Tibial nerve (tissue), 4 donors: ENCODE measurements around the gene UQCC3. TPM values are rescaled to one million over a fixed set of nuclear protein-coding genes. Genes with fewer than 3 reads are reported as not detected.
A peak's percentile ranks its signal among the peaks of the same experiment; 100 is the strongest.
"Not testable (repeated sequence)": the region's sequence is repeated elsewhere in the genome, so short reads cannot be mapped to it uniquely, and the experiment has no call there.

Source experiments
- DNase-seq, 2 donors: peaks; one replicate each; pipeline ENCODE4 v3.0.0-alpha.2; 2019; ENCODE audit warnings: low spot score in 2 of 2
- H3K27ac ChIP-seq, 4 donors: fragments of 200-600 bp; sonication (generic) in 3 of 4; one replicate each; pipeline ENCODE4 v1.5.1; 2017 to 2019; ENCODE audit warnings: mild to moderate bottlenecking in 1 of 4
- H3K27me3 ChIP-seq, 2 donors: fragments of 200-600 bp; sonication (generic) in 1 of 2; one replicate each; pipeline versions ENCODE4 v1.5.1 to v1.6.0; 2017 to 2019
- H3K36me3 ChIP-seq, 3 donors: fragments of 200-600 bp; sonication (generic); one replicate each; pipeline ENCODE4 v1.5.1; 2018 to 2019
- H3K4me1 ChIP-seq, 4 donors: fragments of 200-600 bp; sonication (generic) in 3 of 4; one replicate each; pipeline ENCODE4 v1.5.1; 2017 to 2019
- H3K4me3 ChIP-seq, 4 donors: fragments of 200-600 bp; sonication (generic) in 3 of 4; one replicate each; pipeline ENCODE4 v1.5.1; 2017 to 2019; ENCODE audit warnings: mild to moderate bottlenecking in 1 of 4, moderate library complexity in 1 of 4
- H3K9me3 ChIP-seq, 4 donors: fragments of 200-600 bp; sonication (generic) in 3 of 4; one replicate each; pipeline ENCODE4 v1.5.1; 2017 to 2019
- CTCF ChIP-seq, 5 experiments: fragments of 200-600 bp in 3 of 5; fragments of 450-650 bp in 2 of 5; sonication (generic) in 3 of 5; IDR thresholded peaks; one replicate each; pipeline ENCODE4 v1.5.1; 2016 to 2019; ENCODE audit warnings: antibody characterized with exemption in 5 of 5, mild to moderate bottlenecking in 3 of 5, moderate library complexity in 2 of 5
- EP300 ChIP-seq, 2 donors: sonication (generic); formaldehyde crosslinking; IDR thresholded peaks; one replicate each; pipeline ENCODE4 v1.6.1; 2017; ENCODE audit warnings: antibody characterized with exemption in 2 of 2, mild to moderate bottlenecking in 1 of 2
- POLR2A ChIP-seq, 2 donors: fragments of 450-650 bp; IDR thresholded peaks; one replicate each; pipeline ENCODE4 v1.6.1; 2017; ENCODE audit warnings: antibody characterized with exemption in 2 of 2, mild to moderate bottlenecking in 2 of 2, moderate library complexity in 2 of 2
- WGBS, 2 donors: methylation state at CpG; one replicate each; pipeline ENCODE4 v1.1.5; 2018; 5-methylcytosine and 5-hydroxymethylcytosine counted together
- total RNA-seq, 4 donors: library from RNA; depleted of rRNA; stranded (reverse); fragments of >200 nt; gene quantifications; one replicate each; pipeline ENCODE4 v1.1.0, GENCODE V29; 2016

UQCC3 gene
- total RNA-seq, 4 donors from 2014 or later, result 7.6 to 22.2 (median 14.6) TPM

GRCh38 chr11:62687508-62688396 is 16.3 kb downstream of the UQCC3 start:
- WGBS, 2 donors, result 36 to 47% methylated on average over 49 to 51 of the region's 74 CpGs
- peak overlapping the region; percentile 18 to 47 (median 25) for H3K4me3 ChIP-seq

DNA sequence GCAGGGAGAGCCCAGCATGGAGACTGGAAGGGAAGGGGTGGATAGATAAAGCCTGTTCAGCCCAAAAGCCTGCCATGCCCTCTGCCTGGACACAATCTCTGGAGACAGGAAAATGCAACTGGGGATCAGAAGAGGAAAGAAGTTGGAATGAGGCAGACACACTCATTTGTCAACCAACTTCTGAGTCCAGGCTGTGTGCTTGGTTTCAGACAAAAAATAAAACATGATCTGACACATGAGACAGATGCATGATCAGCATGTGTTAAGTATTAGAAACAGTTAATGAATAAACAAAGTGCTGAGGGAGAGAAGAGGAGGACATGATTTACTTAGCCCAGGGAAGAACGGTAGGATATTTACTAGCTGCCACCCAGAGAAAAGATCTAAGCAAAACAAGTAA is 17.0 kb downstream of the UQCC3 start:
- H3K27ac ChIP-seq, result peak overlapping the region in 2 of 4 donors; percentile 71 to 81
- TF ChIP-seq EP300 (IDR thresholded peaks at IDR 0.05) (no peak), CTCF (IDR thresholded peaks at IDR 0.05) (no peak), POLR2A (IDR thresholded peaks at IDR 0.05) (no peak)
- H3K4me1 ChIP-seq, result peaks cover 0 to 24% (median 3%) of the 10 kb centered on the region in 4 donors
- 24 to 41% methylated on average over 1 of the region's 1 CpG for WGBS, 2 donors
- H3K27me3 ChIP-seq, result peaks cover 0 to 13% of the 10 kb centered on the region in 2 donors
- DNase-seq, result no peak
- peak overlapping the region; percentile 18 to 47 (median 25) for H3K4me3 ChIP-seq
- peaks cover 0 to 38% (median 3%) of the 10 kb centered on the region in 3 donors for H3K36me3 ChIP-seq
- H3K9me3 ChIP-seq, result no peaks in the 10 kb centered on the region

More at GRCh38 chr11:62687508-62688396, 16.3 kb downstream of the UQCC3 start:
- no peak for TF ChIP-seq POLR2A (IDR thresholded peaks at IDR 0.05)
- TF ChIP-seq EP300 (IDR thresholded peaks at IDR 0.05), result no peak
- TF ChIP-seq CTCF (IDR thresholded peaks at IDR 0.05), result no peak
- no peak for DNase-seq
- peaks cover 0 to 13% of the 10 kb centered on the region in 2 donors for H3K27me3 ChIP-seq
- H3K27ac ChIP-seq, result peak overlapping the region; percentile 22 to 81 (median 65)
- peaks cover 0 to 31% (median 3%) of the 10 kb centered on the region in 3 donors for H3K36me3 ChIP-seq
- H3K9me3 ChIP-seq, result no peaks in the 10 kb centered on the region
- peaks cover 0 to 24% (median 3%) of the 10 kb centered on the region in 4 donors for H3K4me1 ChIP-seq

DNA sequence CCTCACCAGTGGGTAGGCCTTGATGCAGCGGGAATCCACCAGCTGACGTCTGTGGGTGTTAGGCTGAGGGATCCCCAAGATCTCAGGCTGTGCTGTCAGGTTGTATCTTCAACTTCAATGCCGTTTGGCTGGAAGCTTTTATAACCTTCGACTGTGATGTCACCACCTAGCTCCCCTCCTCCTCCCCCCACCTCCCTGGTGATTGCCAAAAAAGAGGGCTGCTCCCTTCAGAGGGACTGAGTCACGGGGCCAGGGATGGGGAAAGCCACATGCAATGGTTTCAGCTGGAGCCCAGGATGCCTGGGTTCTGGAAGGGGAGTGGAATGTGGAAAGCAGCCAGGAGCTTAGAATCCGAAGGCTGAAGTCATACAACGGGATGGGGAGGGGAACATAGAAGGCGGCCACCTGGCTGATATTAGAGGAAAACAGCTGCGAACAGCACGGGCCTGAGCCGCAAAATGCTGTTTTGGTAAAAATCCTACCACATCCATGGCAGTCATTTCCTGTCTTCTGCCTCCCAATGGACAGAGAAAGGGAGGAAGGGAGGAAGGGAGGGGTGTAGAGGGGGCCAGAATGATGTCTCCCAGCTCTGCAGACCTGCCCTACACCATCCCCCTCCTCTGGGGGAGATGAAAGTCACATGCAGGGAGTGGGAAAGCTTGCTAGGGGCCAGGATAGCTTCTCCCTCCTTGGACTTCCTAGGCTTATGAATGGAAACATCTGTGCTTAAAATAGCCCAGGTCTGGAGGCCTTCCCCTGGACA is 18.1 kb downstream of the UQCC3 start, which contains the start of gene LRRN4CL:
Gene LRRN4CL (minus strand): TSS at position 110 of the 763 bp plus-strand sequence. CDS start 1,022 bp downstream, outside the sequence.
- Histone ChIP-seq H3K36me3 (peaks cover 0 to 42% (median 3%) of the 10 kb centered on the region in 3 donors), H3K27me3 (peaks cover 0 to 13% of the 10 kb centered on the region in 2 donors), H3K4me3 (peak within 1 kb of the TSS; percentile 19 to 47 (median 28)), H3K4me1 (peaks cover 0 to 29% (median 5%) of the 10 kb centered on the region in 4 donors), H3K27ac (peak within 1 kb of the TSS in 3 of 4 donors; percentile 64 to 81 (median 75)), H3K9me3 (no peaks in the 10 kb centered on the region)
- TF ChIP-seq CTCF (IDR thresholded peaks at IDR 0.05), result no peak
- peak; percentile 28 to 52 for TF ChIP-seq POLR2A (IDR thresholded peaks at IDR 0.05)
- peak in 1 of 2 donors; percentile 82 for TF ChIP-seq EP300 (IDR thresholded peaks at IDR 0.05)
- peak; percentile 79 to 88 for DNase-seq
- 38 to 45% methylated on average over 11 of the region's 11 CpGs for WGBS, 2 donors

DNA sequence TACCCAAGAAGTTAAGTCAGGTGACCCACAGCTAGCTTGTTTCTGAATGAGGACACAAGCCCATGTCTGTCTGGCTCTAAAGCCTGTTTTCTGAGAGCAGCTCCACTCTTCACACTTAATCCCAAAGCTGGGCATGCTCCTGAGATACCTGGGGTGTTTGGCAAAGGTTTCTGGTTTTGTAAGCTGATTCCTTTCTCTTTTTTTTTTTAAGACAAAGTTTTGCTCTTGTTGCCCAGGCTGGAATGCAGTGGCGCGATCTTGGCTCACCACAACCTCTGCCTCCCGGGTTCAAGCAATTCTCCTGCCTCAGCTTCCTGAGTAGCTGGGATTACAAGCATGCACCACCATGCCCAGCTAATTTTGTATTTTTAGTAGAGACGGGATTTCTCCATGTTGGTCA is 22.2 kb downstream of the UQCC3 start:
- Histone ChIP-seq H3K4me1 (peaks cover 0 to 23% (median 4%) of the 10 kb centered on the region in 4 donors), H3K36me3 (peaks cover 0 to 49% (median 3%) of the 10 kb centered on the region in 3 donors)
- H3K27ac ChIP-seq, DNase-seq, H3K27me3 ChIP-seq, H3K4me3 ChIP-seq, H3K9me3 ChIP-seq: not testable (repeated sequence)
- WGBS, 2 donors, result 74 to 86% methylated on average over 4 of the region's 4 CpGs

- Histone ChIP-seq H3K4me1 (peaks cover 0 to 22% (median 4%) of the 10 kb centered on the region in 4 donors), H3K27me3 (no peaks in the 10 kb centered on the region), H3K36me3 (peaks cover 0 to 50% (median 3%) of the 10 kb centered on the region in 3 donors), H3K9me3 (no peaks in the 10 kb centered on the region), H3K4me3 (no peak overlapping the region), H3K27ac (peak overlapping the region in 1 of 4 donors; percentile 29)
- peak; percentile 79 to 90 for DNase-seq
- TF ChIP-seq CTCF (IDR thresholded peaks at IDR 0.05) (peak; percentile 70 to 84 (median 83)), POLR2A (IDR thresholded peaks at IDR 0.05) (no peak), EP300 (IDR thresholded peaks at IDR 0.05) (peak in 1 of 2 donors; percentile 31)
- 47 to 49% methylated on average over 14 of the region's 14 CpGs for whole genome bisulfite sequencing, 2 donors
These were observed 23.1 kb downstream of the UQCC3 start for GRCh38 chr11:62694455-62695167.
